Measurements from ENCODE around the gene AKNA.
A peak's percentile ranks its signal among the peaks of the same experiment; 100 is the strongest.

The AKNA gene

GRCh38 chr9:114299286-114300152 is 88.3 kb downstream of the AKNA start:
- DNase-seq, result no peak

- no peak for DNase-seq
Observed at GRCh38 chr9:114296338-114296737, 91.4 kb downstream of the AKNA start.

- DNase-seq, result no peak
Observed at GRCh38 chr9:114294664-114295063, 93.1 kb downstream of the AKNA start.

- DNase-seq, result no peak
Observed at GRCh38 chr9:114291886-114292590, 95.7 kb downstream of the AKNA start.

GRCh38 chr9:114291064-114291474 is 96.7 kb downstream of the AKNA start:
- DNase-seq, result peak; percentile 39

- DNase-seq, result no peak
Observed at GRCh38 chr9:114290561-114290986, 97.2 kb downstream of the AKNA start.

- DNase-seq, result no peak
Observed at GRCh38 chr9:114289571-114290481, 98.0 kb downstream of the AKNA start.

- DNase-seq, result no peak
Observed at GRCh38 chr9:114289106-114289505, 98.7 kb downstream of the AKNA start.

GRCh38 chr9:114288193-114289091 is 99.3 kb downstream of the AKNA start:
- DNase-seq, result no peak

GRCh38 chr9:114287763-114288192 is 100.0 kb downstream of the AKNA start:
- no peak for DNase-seq

- DNase-seq, result no peak
Observed at GRCh38 chr9:114287001-114287762, 100.6 kb downstream of the AKNA start.

- DNase-seq, result no peak
Observed at GRCh38 chr9:114286146-114286679, 101.6 kb downstream of the AKNA start.

- DNase-seq, result no peak
Observed at GRCh38 chr9:114285166-114285867, 102.5 kb downstream of the AKNA start.

GRCh38 chr9:114284316-114285060 is 103.3 kb downstream of the AKNA start:
- no peak for DNase-seq

All from COR-L47 (cell line).